GM19240 (cell line): ENCODE measurements around the gene DPH1.
"Not testable (repeated sequence)": the region's sequence is repeated elsewhere in the genome, so short reads cannot be mapped to it uniquely, and the experiment has no call there.

ENCODE experiments used
- DNase-seq: peaks from one replicate; pipeline ENCODE4 v3.0.0; 2011; ENCODE audit warnings: low spot score; ENCODE audit not compliant: insufficient read length

Gene DPH1

DNA sequence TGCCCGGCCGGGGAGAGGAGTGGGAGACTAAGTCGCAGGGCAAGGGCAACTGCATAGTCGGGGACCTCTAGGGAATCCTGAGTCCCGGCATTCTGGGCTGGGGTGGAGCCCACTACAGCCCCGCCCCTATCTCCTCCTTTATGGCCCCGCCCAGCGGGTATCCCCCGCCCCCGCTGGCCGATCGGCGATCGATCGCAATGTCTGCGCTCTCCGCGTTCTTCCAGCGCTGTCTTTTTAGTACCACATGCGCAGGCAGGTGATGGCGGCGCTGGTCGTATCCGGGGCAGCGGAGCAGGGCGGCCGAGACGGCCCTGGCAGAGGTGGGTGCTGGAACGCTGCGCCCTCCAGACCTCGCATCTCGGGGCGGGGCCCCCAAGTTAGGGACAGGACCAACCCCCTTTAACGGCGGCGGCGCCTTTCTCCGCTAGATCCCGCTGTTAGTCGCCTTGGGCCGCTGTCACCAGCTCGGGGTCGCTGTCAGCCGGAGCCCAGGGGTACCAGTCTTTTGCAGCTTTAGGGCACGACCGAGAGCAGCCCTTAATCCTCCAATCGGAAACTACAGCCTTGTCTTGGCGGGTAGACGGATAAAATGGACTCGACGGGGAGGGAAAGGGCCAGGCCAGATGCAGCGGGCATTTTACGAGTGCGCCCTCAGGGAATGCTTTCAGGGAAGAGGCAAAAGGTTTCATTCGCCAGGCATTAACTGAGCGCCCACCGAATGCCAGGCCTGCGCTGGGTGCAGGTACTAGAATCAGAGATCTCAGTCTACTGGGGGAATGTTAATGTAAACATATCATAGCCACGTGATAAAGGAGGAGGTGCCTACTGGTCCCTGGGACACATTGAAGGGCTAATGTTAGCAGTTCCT lies at the start of gene DPH1:
DPH1 (plus strand) TSS at position 243 of the 868 bp plus-strand sequence; CDS start at position 260, 17 bp downstream.
- DNase-seq, result peak; percentile 95

DNA sequence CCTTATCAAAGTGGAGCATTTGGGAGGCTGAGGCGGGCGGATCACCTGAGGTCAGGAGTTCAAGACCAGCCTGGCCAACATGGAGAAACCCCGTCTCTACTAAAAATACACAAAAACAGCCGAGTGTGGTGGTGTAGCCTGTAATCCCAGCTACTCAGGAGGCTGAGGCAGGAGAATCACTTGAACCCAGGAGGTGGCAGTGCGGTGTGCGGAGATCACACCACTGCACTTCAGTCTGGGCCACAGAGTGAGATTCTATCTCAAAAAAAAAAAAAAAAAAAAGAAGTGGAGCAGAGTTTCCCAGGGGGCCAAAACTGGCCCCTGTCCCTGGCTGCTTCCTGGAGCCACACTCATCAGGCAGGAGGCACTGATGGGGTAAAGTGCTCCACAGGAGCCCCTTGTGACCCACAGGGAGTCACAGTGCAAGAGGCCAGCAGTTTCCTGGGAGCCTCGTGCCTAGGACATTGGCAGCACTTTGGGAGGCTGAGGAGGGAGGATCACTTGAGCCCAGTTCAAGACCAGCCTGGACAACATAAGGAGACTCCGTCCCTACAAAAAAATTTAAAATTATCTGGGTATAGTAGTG lies 49.2 kb upstream of the DPH1 start:
- DNase-seq, result no peak

DNA sequence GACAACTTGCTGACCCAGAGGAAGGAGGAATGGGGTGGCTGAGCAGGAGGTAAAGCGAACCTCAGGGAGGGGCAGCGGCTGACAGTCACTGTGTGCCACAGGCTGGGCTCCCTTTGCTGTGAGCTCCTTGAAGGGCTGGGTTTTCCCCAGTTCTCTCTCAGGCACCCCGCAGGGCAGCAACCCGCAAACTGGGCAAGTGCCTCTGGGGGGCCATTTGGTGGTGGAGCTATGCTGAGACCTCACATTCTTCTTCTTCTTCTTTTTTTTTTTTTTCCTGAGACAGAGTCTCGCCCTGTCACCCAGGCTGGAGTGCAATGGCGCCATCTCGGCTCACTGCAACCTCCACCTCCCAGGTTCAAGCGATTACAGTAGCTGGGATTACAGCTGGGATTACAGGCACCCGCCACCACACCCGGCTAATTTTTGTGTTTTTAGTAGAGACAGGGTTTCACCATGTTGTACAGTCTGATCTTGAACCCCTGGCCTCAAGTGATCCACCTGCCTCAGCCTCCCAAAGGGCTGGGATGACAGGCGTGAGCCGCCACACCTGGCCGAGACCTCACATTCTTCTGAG lies 47.1 kb upstream of the DPH1 start:
- DNase-seq, result not testable (repeated sequence)

DNA sequence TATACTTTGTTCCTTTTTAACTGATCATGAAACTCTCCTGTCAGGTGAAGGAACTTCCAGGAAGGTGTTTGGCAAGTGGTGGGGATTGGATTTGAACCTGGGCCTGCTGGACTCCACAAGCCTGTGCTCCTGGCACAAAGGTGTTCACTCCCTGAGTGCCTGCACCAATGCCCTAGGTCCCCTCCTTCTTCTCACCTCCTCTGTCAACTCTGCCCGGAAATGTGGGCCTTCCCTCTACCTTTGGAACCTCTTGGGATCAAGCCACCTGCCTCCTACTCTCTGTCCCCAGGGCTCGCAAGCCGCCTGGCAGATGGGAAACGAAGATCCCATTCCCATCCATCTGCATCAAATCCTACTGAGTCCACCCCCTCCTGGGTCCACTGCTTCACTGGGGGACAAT lies 44.9 kb upstream of the DPH1 start:
- DNase-seq, result no peak

DNA sequence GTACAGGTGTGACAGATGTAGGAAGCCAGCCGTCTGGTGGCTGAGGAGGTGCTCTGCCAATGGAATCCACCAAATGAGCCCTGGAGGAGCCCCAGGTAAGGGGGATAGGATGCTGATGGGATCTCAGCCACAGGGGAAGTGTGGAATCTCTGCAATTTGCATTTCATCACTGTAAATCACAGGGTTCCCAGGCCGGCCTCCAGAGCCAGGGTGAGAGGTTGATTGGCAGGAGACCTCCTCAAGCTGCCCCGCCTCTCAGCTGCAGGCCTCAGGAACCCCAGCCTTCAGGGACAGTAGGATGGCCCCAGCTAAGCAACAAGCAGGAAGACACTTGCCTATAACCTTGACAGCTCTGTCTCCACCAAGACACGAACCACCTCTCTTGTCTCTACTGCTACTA lies 44.3 kb upstream of the DPH1 start:
- no peak for DNase-seq

DNA sequence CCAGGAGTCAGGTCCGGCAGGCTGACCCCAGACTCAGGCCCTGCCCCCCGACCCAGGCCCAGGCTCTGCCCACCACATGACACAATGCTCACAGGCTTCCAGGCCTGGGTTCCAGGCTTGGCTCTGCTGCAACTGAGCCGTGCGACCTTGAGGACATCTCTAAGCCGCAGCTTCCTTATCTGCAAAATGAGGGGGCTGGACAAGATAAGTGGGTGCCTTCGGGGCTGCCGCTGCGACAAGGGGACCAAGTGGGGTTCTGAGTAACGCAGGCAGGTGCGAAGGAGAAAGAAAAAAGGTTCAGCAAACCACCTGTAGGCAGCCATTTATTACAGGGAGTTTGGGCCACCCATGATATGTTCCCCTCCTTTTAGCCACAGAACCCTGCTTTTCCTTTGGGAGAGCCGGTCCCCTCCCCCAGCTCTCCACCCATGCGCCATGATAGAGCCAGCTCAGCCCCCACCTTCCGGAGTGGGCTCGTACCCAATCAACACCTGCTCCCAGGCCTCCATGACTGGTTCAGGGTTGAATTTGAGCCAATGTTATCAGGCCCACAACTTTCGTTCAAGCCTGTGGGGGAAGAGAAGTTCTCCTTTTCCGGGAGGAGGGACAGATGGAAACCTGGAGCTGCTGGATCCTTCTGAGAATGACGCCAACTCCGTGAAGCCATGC lies 43.0 kb upstream of the DPH1 start:
- DNase-seq, result no peak

DNA sequence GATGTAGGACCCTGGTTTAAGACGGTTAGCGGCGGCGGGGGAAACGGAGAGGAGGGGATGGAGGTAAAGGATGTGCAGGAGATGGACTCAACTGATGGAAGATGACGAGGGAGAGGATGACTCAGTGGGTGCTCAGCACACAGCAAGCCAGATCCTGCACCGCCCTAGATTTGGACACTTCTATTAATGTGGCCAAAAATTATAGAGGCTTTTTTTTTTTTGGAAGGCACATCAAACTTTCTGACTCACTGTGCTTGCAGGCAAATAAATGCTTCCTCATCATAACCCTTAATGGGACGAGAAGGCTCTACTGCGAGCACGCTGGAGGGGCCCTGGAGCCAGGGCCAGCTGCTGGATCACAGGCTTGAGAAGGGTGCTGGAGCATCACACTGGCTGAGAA lies 40.8 kb upstream of the DPH1 start:
- no peak for DNase-seq

DNA sequence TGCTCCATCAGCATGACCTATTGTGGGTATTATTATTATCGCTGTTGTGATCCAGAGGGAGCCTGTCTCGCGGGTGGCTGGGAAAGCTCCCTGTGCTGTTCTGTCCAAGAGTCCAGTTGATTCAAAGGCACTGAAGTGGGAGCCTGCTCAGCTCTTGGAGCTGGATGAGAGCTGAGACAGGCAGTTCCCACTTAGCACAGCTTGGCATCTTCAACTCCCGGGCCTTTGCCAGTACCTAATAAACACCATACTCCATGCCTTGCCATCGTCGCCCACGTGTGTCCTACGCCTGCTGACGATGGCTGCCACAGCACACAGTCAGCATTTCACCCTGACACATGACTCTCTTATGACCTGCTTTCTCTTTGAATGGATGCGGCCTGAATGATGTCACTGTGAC lies 37.4 kb upstream of the DPH1 start:
- DNase-seq, result no peak

DNA sequence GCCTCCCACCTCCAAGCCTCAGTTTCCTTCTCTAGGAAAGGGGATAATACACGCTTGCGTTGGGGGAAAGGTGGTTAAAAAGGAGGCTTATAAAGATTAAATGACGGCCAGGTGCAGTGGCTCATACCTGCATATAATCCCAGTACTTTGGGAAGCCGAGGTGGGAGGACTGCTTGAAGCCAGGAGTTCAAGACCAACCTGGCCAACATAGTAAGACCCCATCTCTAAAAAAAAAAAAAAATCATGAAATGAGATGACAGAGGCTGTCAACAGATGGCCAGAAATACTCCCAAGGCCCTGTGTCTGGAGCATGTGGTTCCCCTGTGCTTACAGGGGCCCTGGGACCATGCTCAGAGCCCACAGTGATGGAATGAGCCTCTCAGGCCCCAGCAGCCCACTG lies 35.2 kb upstream of the DPH1 start:
- DNase-seq, result no peak

DNA sequence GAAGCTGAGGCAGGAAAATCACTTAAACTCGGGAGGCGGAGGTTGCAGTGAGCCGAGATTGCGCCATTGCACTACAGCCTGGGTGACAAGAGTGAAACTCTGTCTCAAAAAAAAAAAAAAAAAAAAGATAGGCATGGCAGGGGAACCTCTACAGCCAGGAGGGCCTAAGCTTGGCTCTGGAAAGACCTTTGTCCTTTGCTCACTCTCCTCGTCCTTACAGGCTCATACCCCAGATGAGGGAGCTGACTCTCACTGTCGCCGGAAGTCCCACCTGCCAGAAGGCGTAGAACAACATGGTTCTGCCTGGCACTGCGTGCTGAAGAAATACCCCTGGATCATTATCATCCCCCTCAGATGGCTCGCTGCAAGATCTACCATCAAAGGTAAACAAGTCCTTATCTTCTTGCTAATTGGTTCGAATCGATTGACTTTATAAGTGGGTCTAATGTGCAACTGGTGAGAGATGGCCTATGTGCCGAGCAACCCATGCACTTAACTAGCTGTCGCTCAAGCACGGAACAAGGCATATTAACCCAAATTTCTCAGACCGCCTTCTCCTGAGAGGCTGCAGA lies 34.5 kb upstream of the DPH1 start:
- DNase-seq, result no peak

DNA sequence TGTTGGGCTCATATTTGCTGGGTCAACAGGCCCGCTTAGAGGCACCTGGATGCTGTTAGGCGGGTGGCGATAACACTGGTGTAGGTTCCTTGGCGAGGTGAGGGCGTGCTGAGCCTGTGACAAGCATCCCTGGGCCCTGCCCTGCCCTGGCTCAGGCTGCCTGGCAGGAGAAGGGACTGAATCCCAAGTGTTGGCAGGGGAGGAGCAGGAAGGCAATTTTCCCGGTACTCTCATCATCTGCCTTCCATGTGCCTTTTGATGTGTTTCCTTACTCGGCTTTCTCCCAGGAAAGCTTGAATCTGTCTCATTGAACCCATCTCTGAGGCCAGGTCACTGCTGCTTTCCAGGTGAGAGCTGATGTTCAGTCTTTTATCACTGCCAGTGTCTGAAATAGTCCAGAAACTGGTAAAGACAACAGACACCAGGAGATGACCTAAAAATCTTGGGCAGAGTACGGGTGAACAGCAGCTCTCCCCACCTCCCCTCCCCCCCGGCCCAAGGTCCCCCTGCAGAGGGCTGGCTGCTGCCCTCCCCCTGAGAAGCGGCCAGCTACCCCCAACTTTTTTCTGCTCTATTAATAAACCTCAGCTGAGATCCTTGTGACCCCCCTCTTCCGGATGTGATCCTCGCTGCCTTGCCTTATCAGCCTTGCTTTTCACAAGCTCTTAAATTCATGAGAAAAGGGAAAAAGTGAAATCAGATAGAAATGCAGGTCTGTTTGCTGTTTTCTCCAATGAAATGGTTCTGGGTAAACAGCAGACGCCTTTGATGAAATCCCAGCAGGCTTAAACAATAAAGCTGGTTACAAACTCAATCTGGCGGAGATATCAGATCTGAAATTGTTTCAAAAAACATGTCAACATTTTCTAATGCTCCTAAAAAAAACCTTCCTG lies 33.8 kb upstream of the DPH1 start:
- DNase-seq, result no peak

DNA sequence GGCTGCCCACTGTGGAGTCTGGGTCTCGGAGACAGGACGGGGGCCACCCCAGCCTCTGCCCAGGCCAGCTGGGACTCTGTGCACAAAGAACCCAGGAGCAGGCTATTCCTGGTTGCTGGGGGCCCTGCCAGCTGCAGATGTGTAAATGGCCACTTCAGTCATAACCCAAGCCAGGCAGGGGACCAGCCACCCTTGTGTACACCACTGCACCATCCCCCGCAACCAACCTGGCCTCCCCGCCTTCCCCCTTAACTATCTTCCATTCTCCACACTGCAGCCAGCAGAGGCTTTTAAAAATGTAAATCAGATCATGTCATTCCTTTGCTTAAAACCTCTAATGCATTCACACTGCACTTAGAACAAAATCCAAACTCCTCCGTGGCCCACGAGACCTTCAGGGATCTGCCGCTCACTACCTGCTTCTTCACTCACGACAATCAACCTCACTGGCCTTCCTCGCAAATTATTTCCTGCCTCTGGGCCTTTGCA lies 33.1 kb upstream of the DPH1 start:
- DNase-seq, result no peak

DNA sequence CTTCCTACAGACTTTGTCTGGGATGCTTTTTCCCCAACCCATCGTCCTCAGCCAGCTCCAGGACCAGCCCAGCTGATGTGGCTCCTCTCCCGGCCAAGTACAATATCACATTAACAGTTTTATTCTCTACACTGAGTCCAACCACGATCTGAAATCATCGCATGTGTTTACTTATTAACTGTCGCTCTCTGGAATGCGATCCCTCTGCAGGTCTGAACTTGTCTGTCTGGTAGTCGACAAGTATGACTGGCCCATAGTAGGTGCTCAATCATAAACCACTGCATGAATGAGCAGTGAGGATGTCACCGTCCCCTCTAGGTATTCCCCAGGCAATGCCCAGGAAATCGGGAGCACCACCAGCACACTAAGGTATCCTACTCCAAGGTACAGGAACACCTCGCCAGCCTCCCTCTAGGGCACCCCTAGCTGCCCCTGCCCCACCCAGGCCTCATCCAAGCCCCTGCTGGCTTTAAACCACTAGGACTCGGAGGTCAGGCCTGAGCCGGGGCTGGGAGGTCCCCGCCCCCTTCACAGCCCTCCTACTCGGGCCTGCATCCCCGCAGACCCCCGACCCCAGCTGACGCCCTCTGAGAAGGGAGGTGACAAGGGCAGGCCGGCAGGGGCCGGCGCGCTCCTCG lies 32.5 kb upstream of the DPH1 start:
- DNase-seq, result no peak

DNA sequence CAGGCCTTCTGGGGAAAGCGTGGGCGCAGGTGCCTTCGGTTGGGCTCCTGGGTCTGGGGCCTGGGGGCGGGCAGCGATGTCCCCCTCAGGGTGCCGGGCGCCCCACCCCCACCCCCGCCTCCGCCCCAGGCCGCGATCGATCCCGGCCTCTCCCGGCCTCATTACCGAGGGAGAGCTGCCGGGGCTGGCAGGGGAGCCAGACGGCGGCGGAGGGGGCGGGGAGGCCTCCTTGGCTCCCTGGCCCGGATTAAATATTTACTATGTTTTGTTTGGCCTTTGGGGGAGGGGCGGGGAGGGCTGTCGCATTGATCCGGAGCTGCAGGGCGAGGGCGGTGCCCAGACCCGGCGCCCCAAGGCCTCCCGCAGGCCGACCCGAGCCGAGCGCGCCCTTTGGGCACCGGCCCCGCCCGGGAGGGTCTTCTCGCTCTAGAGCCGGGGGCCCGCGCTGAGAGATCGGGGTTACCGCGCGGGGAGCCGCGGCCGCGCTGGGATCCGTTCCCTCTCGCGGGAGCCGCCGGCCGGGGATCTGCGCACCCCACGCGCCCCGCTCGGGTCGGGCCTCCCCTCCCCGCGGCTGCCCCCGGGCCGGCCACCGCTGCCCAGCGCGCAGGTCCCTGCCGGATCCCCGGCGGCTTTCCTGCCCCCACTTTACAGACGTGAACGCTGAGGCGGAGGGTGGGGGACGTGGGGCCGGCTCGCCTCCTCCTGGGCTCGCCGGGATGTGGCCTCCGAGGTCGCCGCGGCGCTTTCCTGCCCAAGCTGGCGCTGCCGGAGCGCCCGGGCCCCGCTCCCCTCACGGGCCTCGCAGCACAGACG lies 31.8 kb upstream of the DPH1 start:
- no peak for DNase-seq

DNA sequence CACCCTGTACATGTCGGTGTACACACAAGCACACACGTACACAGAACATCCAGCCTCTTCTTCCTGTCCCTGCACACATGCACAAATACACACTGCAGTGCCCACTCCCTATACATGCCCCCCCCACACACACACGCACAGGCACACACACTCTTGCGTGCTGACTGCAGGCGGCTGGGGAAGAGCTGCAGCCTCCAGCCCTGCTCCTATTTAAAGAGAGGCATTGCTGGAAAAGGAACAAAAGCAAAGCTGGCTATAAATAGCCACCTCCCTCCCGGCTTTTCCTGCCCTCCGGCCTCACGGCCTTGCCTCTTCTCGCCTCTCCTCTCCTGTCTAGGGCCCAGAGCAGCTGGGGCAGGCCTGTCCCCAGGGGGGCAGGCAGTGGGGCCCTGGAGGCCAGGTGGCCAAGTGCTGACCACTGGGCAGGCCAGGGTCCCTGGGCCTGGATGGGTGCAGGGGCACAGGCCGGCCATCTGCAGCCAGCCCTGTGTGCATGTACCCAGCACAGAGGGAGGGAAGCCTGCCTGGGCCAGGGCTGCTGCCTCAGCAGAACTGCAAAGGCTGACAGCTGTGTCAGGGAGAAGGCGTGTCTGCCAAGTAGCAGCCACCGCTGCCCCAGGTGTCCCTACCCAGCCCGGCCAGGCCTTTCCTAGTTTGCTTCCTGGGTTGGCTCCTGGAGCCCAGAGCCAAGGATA lies 30.2 kb upstream of the DPH1 start:
- DNase-seq, result no peak

DNA sequence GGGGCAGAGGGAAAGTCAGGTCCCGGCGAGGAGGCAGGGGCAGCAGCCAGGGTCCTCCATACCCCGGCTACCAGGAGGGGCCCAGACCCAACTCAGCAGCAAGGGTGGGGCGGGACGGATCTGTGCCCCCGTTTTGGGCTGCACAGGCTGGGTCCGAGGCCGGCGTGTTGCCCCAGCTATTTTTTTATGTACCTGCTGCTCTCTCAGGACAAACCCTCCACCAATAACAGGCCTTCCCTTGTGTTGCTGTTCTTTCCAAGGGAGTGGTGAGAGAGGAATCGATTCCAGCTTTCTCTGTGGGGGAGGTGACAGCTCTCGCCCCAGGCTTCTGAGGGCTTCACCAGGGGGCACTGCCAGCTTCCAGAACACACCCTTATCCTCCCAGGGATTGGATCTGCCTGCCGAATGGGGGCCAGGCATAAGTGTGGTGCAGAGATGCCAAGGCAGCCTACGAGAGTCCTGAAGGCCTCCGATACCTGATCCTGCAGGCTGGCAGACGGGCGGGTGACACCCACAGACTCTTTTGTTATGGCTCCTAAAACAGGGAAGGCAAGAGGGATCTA lies 27.1 kb upstream of the DPH1 start:
- DNase-seq, result no peak

DNA sequence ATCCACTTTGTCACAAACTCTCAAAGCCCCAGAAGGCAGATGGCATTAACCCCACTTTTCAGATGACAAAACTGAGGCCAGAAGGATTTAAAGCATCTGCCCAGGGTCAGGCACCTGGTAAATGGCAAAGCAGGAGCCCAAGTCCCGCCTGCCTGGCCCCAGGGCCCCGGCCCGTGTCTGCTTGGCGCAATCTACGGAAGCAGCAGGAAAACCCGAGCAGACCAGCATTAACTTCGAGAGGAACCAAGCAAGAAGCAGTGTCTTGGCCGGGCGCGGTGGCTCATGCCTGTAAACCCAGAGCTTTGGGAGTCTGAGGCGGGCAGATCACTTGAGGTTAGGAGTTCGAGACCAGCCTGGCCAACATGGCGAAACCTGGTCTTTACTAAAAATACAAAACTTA lies 26.4 kb upstream of the DPH1 start:
- no peak for DNase-seq

DNA sequence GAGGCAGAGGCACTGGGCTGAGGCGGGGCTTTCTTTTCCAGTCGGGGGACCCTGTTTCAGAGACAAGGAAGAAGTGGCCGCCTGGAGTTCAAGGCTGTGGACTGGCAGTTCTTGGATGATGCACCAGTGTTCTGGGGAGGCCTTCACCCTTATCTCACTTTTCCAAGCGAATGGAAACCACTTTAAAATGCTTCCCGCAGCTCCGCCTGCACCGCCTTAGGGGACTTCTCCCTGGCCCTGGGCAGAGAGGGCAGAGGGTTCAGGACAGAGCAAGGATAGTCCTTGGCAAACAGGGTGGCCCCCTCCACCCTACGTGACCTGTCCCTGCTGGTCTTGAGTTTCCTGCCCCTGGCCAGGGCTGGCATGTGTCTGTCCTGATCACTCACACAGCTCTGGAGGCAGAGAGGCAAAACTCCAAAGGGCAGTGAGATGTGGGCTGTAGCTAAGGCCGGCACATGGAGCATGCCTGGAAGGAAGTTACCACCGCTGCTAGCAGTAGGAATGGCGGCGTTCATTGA lies 25.5 kb upstream of the DPH1 start:
- no peak for DNase-seq
